Loucy (cell line): ENCODE results near the gene MAVS.

Experiments
- CTCF ChIP-seq: fragments of 200-600 bp; sonication (generic); conservative IDR thresholded peaks from 2 replicates; pipeline ENCODE4 v1.5.1; 2014; ENCODE audit warnings: mild to moderate bottlenecking, antibody characterized with exemption, low read length
- EZH2phosphoT487 ChIP-seq: fragments of 200-600 bp; IDR thresholded peaks from 2 replicates; pipeline ENCODE4 v1.6.1; 2018; ENCODE audit warnings: antibody characterized with exemption, mild to moderate bottlenecking, moderate library complexity, borderline replicate concordance

GRCh38 chr20:3922223-3922982 is 75.8 kb downstream of the MAVS start:
- TF ChIP-seq CTCF: no peak
- TF ChIP-seq EZH2phosphoT487: no peak
